IPS DF 6.9 (cell line): Measurements from ENCODE around the gene DCLK1.

Experiments used
- DNase-seq: peaks from one replicate; pipeline ENCODE4 v3.0.0-alpha.2; 2013; ENCODE audit warnings: low read depth, low spot score
- H3K27ac ChIP-seq: one replicate; pipeline ENCODE4 v1.5.1; 2013; ENCODE audit warnings: low read length, control low read depth
- H3K27me3 ChIP-seq: 2 replicates; pipeline ENCODE4 v1.6.1; 2013; ENCODE audit warnings: mild to moderate bottlenecking, low read length; ENCODE audit not compliant: control insufficient read depth, insufficient read depth
- H3K36me3 ChIP-seq: 2 replicates; pipeline ENCODE4 v1.6.1; 2013; ENCODE audit warnings: low read length; ENCODE audit not compliant: control insufficient read depth, insufficient read depth
- H3K4me1 ChIP-seq: 2 replicates; pipeline ENCODE4 v1.6.1; 2013; ENCODE audit warnings: low read length; ENCODE audit not compliant: control insufficient read depth, insufficient read depth
- H3K4me3 ChIP-seq: 2 replicates; pipeline ENCODE4 v1.5.1; 2013; ENCODE audit warnings: mild to moderate bottlenecking, low read length
- H3K9me3 ChIP-seq: 2 replicates; pipeline ENCODE4 v1.6.1; 2013; ENCODE audit warnings: low read length, inconsistent platforms; ENCODE audit not compliant: control insufficient read depth, insufficient read depth
- whole genome bisulfite sequencing: extraction: QIAGEN DNeasy Blood & Tissue Kit; methylation state at CpG from one replicate; pipeline ENCODE4 v1.1.7; 2013; ENCODE audit warnings: mixed read lengths, missing lambda C conversion rate; ENCODE audit not compliant: insufficient read length, insufficient coverage; 5-methylcytosine and 5-hydroxymethylcytosine counted together

Gene DCLK1

GRCh38 chr13:36028359-36029025 lies 102.7 kb downstream of the DCLK1 start:
- WGBS = no CpG with 5 or more reads among the region's 6 CpGs
- H3K27ac ChIP-seq = no peak overlapping the region
- no peak overlapping the region for H3K4me3 ChIP-seq
- no peaks in the 10 kb centered on the region for H3K4me1 ChIP-seq
- no peaks in the 10 kb centered on the region for H3K9me3 ChIP-seq
- H3K36me3 ChIP-seq = no peaks in the 10 kb centered on the region
- DNase-seq = no peak
- no peaks in the 10 kb centered on the region for H3K27me3 ChIP-seq

- DNase-seq = no peak
- no peaks in the 10 kb centered on the region for H3K36me3 ChIP-seq
- no peaks in the 10 kb centered on the region for H3K4me1 ChIP-seq
- H3K4me3 ChIP-seq = no peak overlapping the region
- WGBS = no CpG with 5 or more reads among the region's 2 CpGs
- H3K27me3 ChIP-seq = no peaks in the 10 kb centered on the region
- no peak overlapping the region for H3K27ac ChIP-seq
- no peaks in the 10 kb centered on the region for H3K9me3 ChIP-seq
Measured at GRCh38 chr13:36026531-36026930, 104.7 kb downstream of the DCLK1 start.

DNA sequence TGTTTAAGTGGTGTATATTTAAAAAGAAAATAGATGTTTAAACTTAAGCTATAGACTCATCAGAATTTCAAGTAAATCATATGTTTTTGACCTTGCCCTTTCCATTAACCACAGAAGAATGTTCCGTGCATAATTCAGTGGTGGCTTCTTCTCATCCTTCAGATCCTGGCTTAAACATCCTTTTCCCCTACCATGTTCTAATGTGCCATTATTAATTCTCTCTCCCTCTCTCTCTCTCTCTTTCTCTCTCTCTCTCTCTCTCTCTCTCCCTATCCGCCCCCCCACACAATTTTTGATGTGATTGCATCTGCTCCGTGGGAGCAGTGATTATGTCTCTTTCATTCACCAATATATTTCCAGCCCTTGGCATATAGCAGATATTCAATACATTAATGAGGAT lies 116.4 kb downstream of the DCLK1 start:
- H3K36me3 ChIP-seq = no peaks in the 10 kb centered on the region
- DNase-seq = no peak
- no CpG with 5 or more reads among the region's 3 CpGs for WGBS
- no peaks in the 10 kb centered on the region for H3K27me3 ChIP-seq
- H3K4me3 ChIP-seq = no peak overlapping the region
- H3K27ac ChIP-seq = no peak overlapping the region
- no peaks in the 10 kb centered on the region for H3K4me1 ChIP-seq
- no peaks in the 10 kb centered on the region for H3K9me3 ChIP-seq

- WGBS = no CpG with 5 or more reads among the region's 5 CpGs
- Histone ChIP-seq H3K4me3 (no peak overlapping the region), H3K36me3 (no peaks in the 10 kb centered on the region), H3K4me1 (no peaks in the 10 kb centered on the region), H3K27me3 (no peaks in the 10 kb centered on the region), H3K27ac (no peak overlapping the region), H3K9me3 (no peaks in the 10 kb centered on the region)
- DNase-seq = no peak
Measured at GRCh38 chr13:36006894-36007675, 124.1 kb downstream of the DCLK1 start.

GRCh38 chr13:36006347-36006746 lies 124.8 kb downstream of the DCLK1 start:
- Histone ChIP-seq H3K27me3 (no peaks in the 10 kb centered on the region), H3K4me3 (no peak overlapping the region), H3K36me3 (no peaks in the 10 kb centered on the region), H3K27ac (no peak overlapping the region), H3K4me1 (no peaks in the 10 kb centered on the region), H3K9me3 (no peaks in the 10 kb centered on the region)
- no peak for DNase-seq
- no CpG with 5 or more reads among the region's 4 CpGs for WGBS

DNA sequence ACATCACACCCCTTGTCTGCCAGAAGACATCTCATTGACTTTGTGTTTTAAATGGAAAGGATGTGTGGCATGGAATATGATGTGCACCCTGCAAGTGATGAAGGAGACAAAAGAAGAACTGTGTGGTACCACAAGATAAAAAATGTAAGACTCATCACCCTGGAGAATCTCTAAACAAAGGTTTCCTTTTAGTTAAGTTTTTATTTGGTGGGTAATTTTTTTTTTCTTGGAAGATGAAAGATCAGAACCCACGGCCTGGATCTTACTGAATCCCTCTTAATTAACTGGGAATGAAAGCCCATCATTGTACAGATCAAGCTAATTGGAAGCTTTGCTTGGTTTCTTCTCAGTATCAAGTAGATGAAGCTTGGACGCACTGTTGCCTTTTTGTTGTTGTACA lies 129.6 kb downstream of the DCLK1 start:
- no peak overlapping the region for H3K4me3 ChIP-seq
- no peaks in the 10 kb centered on the region for H3K4me1 ChIP-seq
- DNase-seq = no peak
- no peak overlapping the region for H3K27ac ChIP-seq
- no peaks in the 10 kb centered on the region for H3K36me3 ChIP-seq
- WGBS = no CpG with 5 or more reads among the region's 2 CpGs
- no peaks in the 10 kb centered on the region for H3K27me3 ChIP-seq
- no peaks in the 10 kb centered on the region for H3K9me3 ChIP-seq

GRCh38 chr13:36000028-36000427 lies 131.2 kb downstream of the DCLK1 start:
- Histone ChIP-seq H3K27ac (no peak overlapping the region), H3K27me3 (no peaks in the 10 kb centered on the region), H3K4me1 (no peaks in the 10 kb centered on the region), H3K9me3 (no peaks in the 10 kb centered on the region), H3K4me3 (no peak overlapping the region), H3K36me3 (no peaks in the 10 kb centered on the region)
- no peak for DNase-seq
- no CpG with 5 or more reads among the region's 2 CpGs for WGBS

- WGBS = no CpG with 5 or more reads among the region's 3 CpGs
- H3K9me3 ChIP-seq = no peaks in the 10 kb centered on the region
- H3K27ac ChIP-seq = no peak overlapping the region
- H3K27me3 ChIP-seq = no peaks in the 10 kb centered on the region
- H3K4me3 ChIP-seq = no peak overlapping the region
- DNase-seq = no peak
- peaks cover 3% of the 10 kb centered on the region; the same call in 1 of the 2 replicates for H3K4me1 ChIP-seq
- no peaks in the 10 kb centered on the region for H3K36me3 ChIP-seq
Measured at GRCh38 chr13:35996360-35996759, 134.8 kb downstream of the DCLK1 start.

DNA sequence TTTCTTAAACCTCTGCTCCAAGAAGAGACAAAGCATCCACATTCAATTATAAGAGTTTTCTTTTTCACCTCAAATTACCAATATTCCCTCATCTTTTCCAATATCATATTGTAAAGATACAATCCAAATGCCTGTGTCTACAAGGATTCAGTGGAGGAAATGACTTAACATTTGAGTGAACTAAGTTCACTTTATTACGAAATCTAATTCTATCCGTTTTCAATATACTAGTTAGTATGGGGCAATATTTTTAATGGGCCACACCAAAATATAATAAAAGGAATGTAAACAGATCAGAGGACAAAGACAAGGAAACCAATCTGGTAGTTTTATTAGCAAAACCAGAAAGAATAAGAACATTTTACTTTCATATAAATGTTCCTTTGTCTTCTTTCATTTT lies 136.0 kb downstream of the DCLK1 start:
- Histone ChIP-seq H3K4me3 (no peak overlapping the region), H3K27ac (no peak overlapping the region), H3K4me1 (peaks cover 3% of the 10 kb centered on the region; the same call in 1 of the 2 replicates), H3K27me3 (no peaks in the 10 kb centered on the region), H3K9me3 (no peaks in the 10 kb centered on the region), H3K36me3 (no peaks in the 10 kb centered on the region)
- DNase-seq = no peak
- WGBS = no CpG with 5 or more reads among the region's 2 CpGs

- no peak overlapping the region for H3K4me3 ChIP-seq
- no peaks in the 10 kb centered on the region for H3K27me3 ChIP-seq
- H3K27ac ChIP-seq = no peak overlapping the region
- H3K4me1 ChIP-seq = peaks cover 3% of the 10 kb centered on the region; the same call in 1 of the 2 replicates
- no CpG with 5 or more reads among the region's 6 CpGs for WGBS
- DNase-seq = no peak
- no peaks in the 10 kb centered on the region for H3K9me3 ChIP-seq
- H3K36me3 ChIP-seq = no peaks in the 10 kb centered on the region
Measured at GRCh38 chr13:35994131-35994966, 136.8 kb downstream of the DCLK1 start.
